Spleen (tissue), 11 donors: ENCODE data around the gene RNF19B. TPM values are rescaled to one million over a fixed set of nuclear protein-coding genes. Genes with fewer than 3 reads are reported as not detected.
A peak's percentile ranks its signal among the peaks of the same experiment; 100 is the strongest.

Experiments
- DNase-seq: peaks from one replicate; pipeline ENCODE4 v3.0.0-alpha.2; 2020
- H3K27ac ChIP-seq, 8 donors: fragments of 200-600 bp; sonication (generic) in 7 of 8; 1 replicate in 4 of 8; 2 replicates in 4 of 8; pipeline versions ENCODE4 v1.5.0 to v1.8.0; 2016 to 2021; ENCODE audit warnings: inconsistent platforms in 4 of 8, mild to moderate bottlenecking in 4 of 8, moderate library complexity in 1 of 8
- H3K27me3 ChIP-seq, 7 donors: fragments of 200-600 bp; sonication (generic) in 6 of 7; replicated peaks in 1 of 7; 1 replicate in 4 of 7; 2 replicates in 3 of 7; pipeline versions ENCODE4 v1.5.0 to v1.8.0; 2016 to 2021; ENCODE audit warnings: inconsistent platforms in 3 of 7, mild to moderate bottlenecking in 1 of 7
- H3K36me3 ChIP-seq, 6 donors: fragments of 200-600 bp; sonication (generic) in 5 of 6; 1 replicate in 4 of 6; 2 replicates in 2 of 6; pipeline versions ENCODE4 v1.5.0 to v1.8.0; 2016 to 2021; ENCODE audit warnings: inconsistent platforms in 2 of 6
- H3K4me1 ChIP-seq, 6 donors: fragments of 200-600 bp; sonication (generic) in 5 of 6; 1 replicate in 3 of 6; 2 replicates in 3 of 6; pipeline versions ENCODE4 v1.5.0 to v1.8.0; 2016 to 2021; ENCODE audit warnings: inconsistent platforms in 3 of 6
- H3K4me3 ChIP-seq, 8 donors: fragments of 200-600 bp; sonication (generic) in 7 of 8; 1 replicate in 4 of 8; 2 replicates in 4 of 8; pipeline versions ENCODE4 v1.5.0 to v1.8.0; 2016 to 2021; ENCODE audit warnings: inconsistent platforms in 4 of 8, mild to moderate bottlenecking in 4 of 8, moderate library complexity in 2 of 8
- H3K9me3 ChIP-seq, 8 donors: fragments of 200-600 bp; sonication (generic) in 7 of 8; 1 replicate in 4 of 8; 2 replicates in 4 of 8; pipeline versions ENCODE4 v1.5.0 to v1.8.0; 2016 to 2021; ENCODE audit warnings: inconsistent platforms in 4 of 8
- POLR2A ChIP-seq, 3 donors: fragments of 450-650 bp; IDR thresholded peaks; one replicate each; pipeline ENCODE4 v1.5.1; 2017; ENCODE audit warnings: antibody characterized with exemption in 3 of 3, mild to moderate bottlenecking in 1 of 3
- POLR2AphosphoS5 ChIP-seq, 3 donors: sonication (generic); formaldehyde crosslinking; IDR thresholded peaks; one replicate each; pipeline ENCODE4 v1.5.1; 2017; ENCODE audit warnings: antibody characterized with exemption in 3 of 3
- WGBS, 5 donors: extraction: QIAGEN DNeasy Blood & Tissue Kit in 3 of 5; methylation state at CpG; one replicate each; pipeline versions ENCODE4 v1.1.5 to v1.1.7; 2013 to 2018; 5-methylcytosine and 5-hydroxymethylcytosine counted together
- intact Hi-C: fragments of 100-400 bp; cut with DNase I; formaldehyde crosslinking; loops from one replicate; pipeline ENCODE4 v1.15.0; 2023; ENCODE audit warnings: low total_unique reads
- polyA plus RNA-seq, 3 donors: library from polyadenylated mRNA; stranded (reverse); fragments of 200-250 nt; gene quantifications; one replicate each; pipeline ENCODE4 v1.2.1, GENCODE V29; 2013
- total RNA-seq, 7 donors: library from RNA; depleted of rRNA in 3 of 7; stranded (reverse); fragments of >200 nt in 3 of 7; fragmentation: NEBNext Ultra II Directional in 4 of 7; extraction: Animal tissue kit (Norgen Biotek cat#: 25700) in 4 of 7; gene quantifications; one replicate each; pipeline versions ENCODE4 v1.1.0 to v1.2.1, GENCODE V29; 2016 to 2021
- TF ChIP-seq, protein P1 (sequence below), 11 experiments: fragments of 200-600 bp in 7 of 11; fragments of 450-650 bp in 4 of 11; sonication (generic) in 4 of 11; IDR thresholded peaks in 8 of 11; conservative IDR thresholded peaks in 3 of 11; 1 replicate in 7 of 11; 2 replicates in 4 of 11; pipeline versions ENCODE4 v1.4.0 to v1.8.0; 2016 to 2021; ENCODE audit warnings: antibody characterized with exemption in 11 of 11, inconsistent platforms in 4 of 11, mild to moderate bottlenecking in 1 of 11
- donor health status: healthy with polysubstance abuse.
- donor health status: DM: no; HTN: no; CAD: no; lungs with moderate emphysema.
- donor health status: DM: no; HTN: no; CAD: no.
- donor health status: Bipolar disorder and iron deficiency.
- donor health status: healthy.
- donor health status: DM: no; HTN: no; CAD: no.
- donor health status: DM: yes; HTN: yes; CAD: no.

RNF19B gene
- total and polyA plus RNA-seq, 10 donors, result 3.6 to 38.4 (median 25.6) TPM

- no peaks in the 10 kb centered on the region for H3K36me3 ChIP-seq
- DNase-seq, result no peak
- peaks cover 0 to 98% (median 46%) of the 10 kb centered on the region in 7 donors for H3K27me3 ChIP-seq
Measured at GRCh38 chr1:32886828-32887414, 77.7 kb downstream of the RNF19B start.

More at GRCh38 chr1:32886828-32887414, 77.7 kb downstream of the RNF19B start:
- no peak overlapping the region for H3K27ac ChIP-seq
- H3K4me1 ChIP-seq, result peaks cover 0 to 16% (median 9%) of the 10 kb centered on the region in 6 donors
- H3K9me3 ChIP-seq, result no peaks in the 10 kb centered on the region
- H3K4me3 ChIP-seq, result peak overlapping the region in 1 of 8 donors; percentile 46
- 42 to 54% (median 45%) methylated on average over 15 to 19 of the region's 19 CpGs for WGBS, 5 donors
- TF ChIP-seq POLR2A (IDR thresholded peaks at IDR 0.05), result no peak
- TF ChIP-seq POLR2AphosphoS5 (IDR thresholded peaks at IDR 0.05), result no peak
- TF ChIP-seq, protein P1, sequence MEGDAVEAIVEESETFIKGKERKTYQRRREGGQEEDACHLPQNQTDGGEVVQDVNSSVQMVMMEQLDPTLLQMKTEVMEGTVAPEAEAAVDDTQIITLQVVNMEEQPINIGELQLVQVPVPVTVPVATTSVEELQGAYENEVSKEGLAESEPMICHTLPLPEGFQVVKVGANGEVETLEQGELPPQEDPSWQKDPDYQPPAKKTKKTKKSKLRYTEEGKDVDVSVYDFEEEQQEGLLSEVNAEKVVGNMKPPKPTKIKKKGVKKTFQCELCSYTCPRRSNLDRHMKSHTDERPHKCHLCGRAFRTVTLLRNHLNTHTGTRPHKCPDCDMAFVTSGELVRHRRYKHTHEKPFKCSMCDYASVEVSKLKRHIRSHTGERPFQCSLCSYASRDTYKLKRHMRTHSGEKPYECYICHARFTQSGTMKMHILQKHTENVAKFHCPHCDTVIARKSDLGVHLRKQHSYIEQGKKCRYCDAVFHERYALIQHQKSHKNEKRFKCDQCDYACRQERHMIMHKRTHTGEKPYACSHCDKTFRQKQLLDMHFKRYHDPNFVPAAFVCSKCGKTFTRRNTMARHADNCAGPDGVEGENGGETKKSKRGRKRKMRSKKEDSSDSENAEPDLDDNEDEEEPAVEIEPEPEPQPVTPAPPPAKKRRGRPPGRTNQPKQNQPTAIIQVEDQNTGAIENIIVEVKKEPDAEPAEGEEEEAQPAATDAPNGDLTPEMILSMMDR (IDR thresholded peaks at IDR 0.05 in 8 of 11, conservative IDR thresholded peaks at IDR 0.05 in 3 of 11), result peak in 2 of 11 experiments; percentile 6 to 11
- intact Hi-C loops, result no loop called here

Other genes with a start within 250 kb of the RNF19B start
- gene YARS1, start 147.5 kb downstream of the RNF19B start, total RNA-seq, result 100 to 1,000 TPM in 1 of 7 donors, 10 to 100 TPM in 6; 46.5 to 112 (median 60.2) TPM
- 10 to 100 TPM; 25.7 to 28.7 (median 27.8) TPM for gene YARS1, start 147.5 kb downstream of the RNF19B start, polyA plus RNA-seq
- gene S100PBP, start 147.2 kb downstream of the RNF19B start, total RNA-seq, result 10 to 100 TPM; 44.1 to 76.3 (median 56.8) TPM
- 10 to 100 TPM; 15.5 to 25.8 (median 17.4) TPM for gene S100PBP, start 147.2 kb downstream of the RNF19B start, polyA plus RNA-seq
- not detected for gene FNDC5, start 93.9 kb downstream of the RNF19B start, total RNA-seq
- gene FNDC5, start 93.9 kb downstream of the RNF19B start, polyA plus RNA-seq, result under 1 TPM in 2 of 3 donors, not detected in 1; 0.30 TPM
- gene HPCA, start 78.3 kb downstream of the RNF19B start, total RNA-seq, result under 1 TPM in 1 of 7 donors, not detected in 6; 0.32 TPM
- gene HPCA, start 78.3 kb downstream of the RNF19B start, polyA plus RNA-seq, result under 1 TPM in 2 of 3 donors, not detected in 1; 0.29 to 0.33 TPM
- gene TMEM54, start 63.4 kb downstream of the RNF19B start, total RNA-seq, result 10 to 100 TPM in 6 of 7 donors, 1 to 10 TPM in 1; 9.9 to 24.6 (median 12.5) TPM
- gene TMEM54, start 63.4 kb downstream of the RNF19B start, polyA plus RNA-seq, result 10 to 100 TPM in 1 of 3 donors, 1 to 10 TPM in 2; 4.3 to 14.1 (median 5.6) TPM
- gene AK2, start 72.1 kb upstream of the RNF19B start, total RNA-seq, result 100 to 1,000 TPM in 4 of 7 donors, 10 to 100 TPM in 3; 83.9 to 139 (median 103) TPM
- 10 to 100 TPM; 42.8 to 75.1 (median 74.7) TPM for gene AK2, start 72.1 kb upstream of the RNF19B start, polyA plus RNA-seq
- 1 to 10 TPM; 2.8 to 8.3 (median 4.4) TPM for gene AZIN2, start 116.3 kb upstream of the RNF19B start, total RNA-seq
- gene AZIN2, start 116.3 kb upstream of the RNF19B start, polyA plus RNA-seq, result 1 to 10 TPM; 1.4 to 2.0 (median 1.5) TPM
- gene TRIM62, start 217.2 kb upstream of the RNF19B start, total RNA-seq, result 10 to 100 TPM in 4 of 7 donors, 1 to 10 TPM in 3; 8.0 to 16.1 (median 10.2) TPM
- gene TRIM62, start 217.2 kb upstream of the RNF19B start, polyA plus RNA-seq, result 1 to 10 TPM; 2.5 to 3.9 (median 3.7) TPM